ENCODE results near the gene USP30. TPM values are rescaled to one million over a fixed set of nuclear protein-coding genes. Genes with fewer than 3 reads are reported as not detected.

The USP30 gene
- total RNA-seq, 6 donors from 2014 or later: 10.0 to 18.0 (median 15.0) TPM

- H3K36me3 ChIP-seq: peaks cover 5 to 34% (median 15%) of the 10 kb centered on the region in 4 donors
- H3K4me1 ChIP-seq: peaks cover 10 to 16% (median 14%) of the 10 kb centered on the region in 4 donors
- H3K4me3 ChIP-seq: no peak overlapping the region
- ATAC-seq (ENCODE audit: low FRiP score in 2 of 2): no peak
- 88 to 95% methylated on average over 6 of the region's 6 CpGs for WGBS, 2 donors
- DNase-seq: no peak
- no peak for TF ChIP-seq EP300 (IDR thresholded peaks at IDR 0.05)
- no peaks in the 10 kb centered on the region for H3K27me3 ChIP-seq
- peak overlapping the region; percentile 86 to 92 (median 90) for H3K27ac ChIP-seq
- H3K9me3 ChIP-seq: no peaks in the 10 kb centered on the region
These were observed 57.5 kb downstream of the USP30 start for GRCh38 chr12:109109746-109110350.

GRCh38 chr12:109110988-109111495, 58.7 kb downstream of the USP30 start:
- ATAC-seq (ENCODE audit: low FRiP score in 2 of 2): peak; percentile 95 to 96
- H3K4me1 ChIP-seq: peaks cover 19 to 25% (median 24%) of the 10 kb centered on the region in 4 donors
- DNase-seq: peak; percentile 91 to 93
- peaks cover 0 to 22% (median 4%) of the 10 kb centered on the region in 4 donors for H3K36me3 ChIP-seq
- H3K4me3 ChIP-seq: peak overlapping the region; percentile 48 to 66 (median 56)
- H3K9me3 ChIP-seq: no peaks in the 10 kb centered on the region
- no peaks in the 10 kb centered on the region for H3K27me3 ChIP-seq
- TF ChIP-seq, protein P1, sequence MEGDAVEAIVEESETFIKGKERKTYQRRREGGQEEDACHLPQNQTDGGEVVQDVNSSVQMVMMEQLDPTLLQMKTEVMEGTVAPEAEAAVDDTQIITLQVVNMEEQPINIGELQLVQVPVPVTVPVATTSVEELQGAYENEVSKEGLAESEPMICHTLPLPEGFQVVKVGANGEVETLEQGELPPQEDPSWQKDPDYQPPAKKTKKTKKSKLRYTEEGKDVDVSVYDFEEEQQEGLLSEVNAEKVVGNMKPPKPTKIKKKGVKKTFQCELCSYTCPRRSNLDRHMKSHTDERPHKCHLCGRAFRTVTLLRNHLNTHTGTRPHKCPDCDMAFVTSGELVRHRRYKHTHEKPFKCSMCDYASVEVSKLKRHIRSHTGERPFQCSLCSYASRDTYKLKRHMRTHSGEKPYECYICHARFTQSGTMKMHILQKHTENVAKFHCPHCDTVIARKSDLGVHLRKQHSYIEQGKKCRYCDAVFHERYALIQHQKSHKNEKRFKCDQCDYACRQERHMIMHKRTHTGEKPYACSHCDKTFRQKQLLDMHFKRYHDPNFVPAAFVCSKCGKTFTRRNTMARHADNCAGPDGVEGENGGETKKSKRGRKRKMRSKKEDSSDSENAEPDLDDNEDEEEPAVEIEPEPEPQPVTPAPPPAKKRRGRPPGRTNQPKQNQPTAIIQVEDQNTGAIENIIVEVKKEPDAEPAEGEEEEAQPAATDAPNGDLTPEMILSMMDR (IDR thresholded peaks at IDR 0.05): peak in 1 of 6 experiments; percentile 12
- peak in 2 of 4 donors; percentile 72 to 81 for TF ChIP-seq EP300 (IDR thresholded peaks at IDR 0.05)
- TF ChIP-seq POLR2AphosphoS5 (IDR thresholded peaks at IDR 0.05): peak; percentile 69 to 86
- TF ChIP-seq POLR2A (IDR thresholded peaks at IDR 0.05): peak in 2 of 4 donors; percentile 60 to 80
- WGBS, 2 donors: 3 to 17% methylated on average over 11 to 12 of the region's 28 CpGs
- H3K27ac ChIP-seq: peak overlapping the region; percentile 86 to 92 (median 90)

DNA sequence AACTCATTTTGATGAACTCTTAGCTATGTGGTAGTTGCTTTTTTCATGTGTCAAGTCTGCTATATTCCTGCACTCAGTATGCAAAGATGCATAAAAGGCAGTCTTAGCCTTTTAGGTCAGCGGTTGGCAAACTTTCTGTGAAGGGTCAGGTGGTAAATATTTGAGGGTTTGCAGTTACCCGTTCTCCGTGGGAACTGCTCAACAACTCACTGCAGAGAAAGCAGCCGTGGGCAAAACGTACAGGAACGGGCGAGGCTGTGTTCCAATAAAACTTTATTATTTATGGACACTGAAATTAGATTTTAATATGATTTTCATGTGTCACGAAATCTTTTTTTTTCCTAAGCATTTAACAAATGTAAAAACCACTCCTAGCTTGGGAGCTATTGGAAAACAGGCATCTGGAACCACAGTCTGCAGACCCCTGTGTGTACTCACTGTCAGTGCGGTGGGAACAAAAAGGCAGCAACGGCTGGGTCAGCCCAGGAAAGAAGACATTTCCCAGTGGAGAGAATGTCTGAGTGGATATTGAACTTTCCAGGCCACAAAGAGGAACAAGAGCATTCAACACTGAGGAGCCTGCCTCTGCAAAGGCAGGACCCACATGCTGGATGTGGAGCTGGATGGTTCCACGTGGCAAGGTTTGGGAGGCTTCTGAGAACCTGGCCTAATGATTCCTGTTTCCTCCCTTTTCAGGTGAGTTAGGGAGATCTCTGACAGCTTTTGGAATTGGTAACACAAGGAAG, 60.5 kb downstream of the USP30 start:
- ATAC-seq (ENCODE audit: low FRiP score in 2 of 2): no peak
- TF ChIP-seq POLR2AphosphoS5 (IDR thresholded peaks at IDR 0.05) (no peak), POLR2A (IDR thresholded peaks at IDR 0.05) (no peak), EP300 (IDR thresholded peaks at IDR 0.05) (no peak)
- TF ChIP-seq, protein P1 (IDR thresholded peaks at IDR 0.05): no peak
- no peak overlapping the region for H3K4me3 ChIP-seq
- 79 to 82% methylated on average over 11 of the region's 11 CpGs for WGBS, 2 donors
- no peaks in the 10 kb centered on the region for H3K27me3 ChIP-seq
- H3K9me3 ChIP-seq: no peaks in the 10 kb centered on the region
- peak overlapping the region in 1 of 4 donors; percentile 42 for H3K27ac ChIP-seq
- DNase-seq: no peak
- H3K4me1 ChIP-seq: peaks cover 27 to 40% (median 29%) of the 10 kb centered on the region in 4 donors
- H3K36me3 ChIP-seq: peaks cover 0 to 7% (median 0%) of the 10 kb centered on the region in 4 donors

GRCh38 chr12:109113661-109114321, 61.4 kb downstream of the USP30 start:
- Histone ChIP-seq H3K4me3 (no peak overlapping the region), H3K4me1 (peaks cover 27 to 40% (median 33%) of the 10 kb centered on the region in 4 donors)

More at GRCh38 chr12:109113661-109114321, 61.4 kb downstream of the USP30 start:
- peak overlapping the region in 3 of 4 donors; percentile 40 to 69 (median 65) for H3K27ac ChIP-seq
- no peak for TF ChIP-seq POLR2A (IDR thresholded peaks at IDR 0.05)
- no peak for TF ChIP-seq EP300 (IDR thresholded peaks at IDR 0.05)
- no peak for TF ChIP-seq POLR2AphosphoS5 (IDR thresholded peaks at IDR 0.05)
- TF ChIP-seq, protein P1 (IDR thresholded peaks at IDR 0.05): no peak
- H3K36me3 ChIP-seq: peaks cover 0 to 2% (median 0%) of the 10 kb centered on the region in 4 donors
- 89 to 91% methylated on average over 5 of the region's 5 CpGs for WGBS, 2 donors
- no peaks in the 10 kb centered on the region for H3K27me3 ChIP-seq
- DNase-seq (no peak), ATAC-seq (ENCODE audit: low FRiP score in 2 of 2) (no peak)
- no peaks in the 10 kb centered on the region for H3K9me3 ChIP-seq

Measured in upper lobe of left lung (tissue), 6 donors.